Measurements from ENCODE around the gene AP1G2.

The AP1G2 gene

GRCh38 chr14:23556700-23557440 is 10.7 kb downstream of the AP1G2 start:
- no peak for DNase-seq

GRCh38 chr14:23555882-23556699 is 11.5 kb downstream of the AP1G2 start, which contains the start of gene THTPA:
Gene THTPA (plus strand): TSS chr14:23556271. CDS start chr14:23556758, 487 bp downstream.
- DNase-seq: peak; percentile 88

GRCh38 chr14:23555533-23555881 is 12.1 kb downstream of the AP1G2 start:
- no peak for DNase-seq

- DNase-seq: peak; percentile 93
Measured at GRCh38 chr14:23551266-23552028, 16.1 kb downstream of the AP1G2 start, which contains the start of gene ZFHX2. Gene ZFHX2 (minus strand): TSS chr14:23551765. CDS start chr14:23535325, 16,440 bp downstream.

GRCh38 chr14:23550812-23551265 is 16.8 kb downstream of the AP1G2 start:
- peak; percentile 32 for DNase-seq

GRCh38 chr14:23550131-23550811 is 17.3 kb downstream of the AP1G2 start:
- no peak for DNase-seq

GRCh38 chr14:23548351-23549318 is 19.0 kb downstream of the AP1G2 start:
- DNase-seq: no peak

GRCh38 chr14:23547924-23548323 is 19.7 kb downstream of the AP1G2 start:
- no peak for DNase-seq

GRCh38 chr14:23546450-23547035 is 21.0 kb downstream of the AP1G2 start:
- DNase-seq: no peak

- DNase-seq: no peak
Measured at GRCh38 chr14:23545740-23546365, 21.7 kb downstream of the AP1G2 start.

GRCh38 chr14:23544511-23545447 is 22.8 kb downstream of the AP1G2 start:
- DNase-seq: peak; percentile 82

GRCh38 chr14:23543403-23543802 is 24.2 kb downstream of the AP1G2 start:
- no peak for DNase-seq

GRCh38 chr14:23542261-23542660 is 25.3 kb downstream of the AP1G2 start:
- DNase-seq: no peak

GRCh38 chr14:23540141-23540469 is 27.5 kb downstream of the AP1G2 start:
- no peak for DNase-seq

GRCh38 chr14:23539248-23540140 is 28.1 kb downstream of the AP1G2 start:
- no peak for DNase-seq

- peak; percentile 11 for DNase-seq
Measured at GRCh38 chr14:23538785-23539184, 28.8 kb downstream of the AP1G2 start.

- no peak for DNase-seq
Measured at GRCh38 chr14:23538050-23538718, 29.4 kb downstream of the AP1G2 start.
